Stimulated activated CD8-positive, alpha-beta memory T cell treated with anti-CD3 and anti-CD28 coated beads, Interleukin-4, amount 100 ng/mL, for 1 hour (primary cell): Measurements from ENCODE around the gene BRSK1.
A peak's percentile ranks its signal among the peaks of the same experiment; 100 is the strongest.

ENCODE experiments used
- DNase-seq, 2 donors: peaks; one replicate each; pipeline ENCODE4 v3.0.0-alpha.2; 2020; ENCODE audit warnings: low read depth in 2 of 2, low spot score in 1 of 2

Gene BRSK1

GRCh38 chr19:55253842-55254624 lies 29.8 kb upstream of the BRSK1 start:
- DNase-seq = no peak

GRCh38 chr19:55254625-55254977 lies 29.2 kb upstream of the BRSK1 start:
- no peak for DNase-seq

DNA sequence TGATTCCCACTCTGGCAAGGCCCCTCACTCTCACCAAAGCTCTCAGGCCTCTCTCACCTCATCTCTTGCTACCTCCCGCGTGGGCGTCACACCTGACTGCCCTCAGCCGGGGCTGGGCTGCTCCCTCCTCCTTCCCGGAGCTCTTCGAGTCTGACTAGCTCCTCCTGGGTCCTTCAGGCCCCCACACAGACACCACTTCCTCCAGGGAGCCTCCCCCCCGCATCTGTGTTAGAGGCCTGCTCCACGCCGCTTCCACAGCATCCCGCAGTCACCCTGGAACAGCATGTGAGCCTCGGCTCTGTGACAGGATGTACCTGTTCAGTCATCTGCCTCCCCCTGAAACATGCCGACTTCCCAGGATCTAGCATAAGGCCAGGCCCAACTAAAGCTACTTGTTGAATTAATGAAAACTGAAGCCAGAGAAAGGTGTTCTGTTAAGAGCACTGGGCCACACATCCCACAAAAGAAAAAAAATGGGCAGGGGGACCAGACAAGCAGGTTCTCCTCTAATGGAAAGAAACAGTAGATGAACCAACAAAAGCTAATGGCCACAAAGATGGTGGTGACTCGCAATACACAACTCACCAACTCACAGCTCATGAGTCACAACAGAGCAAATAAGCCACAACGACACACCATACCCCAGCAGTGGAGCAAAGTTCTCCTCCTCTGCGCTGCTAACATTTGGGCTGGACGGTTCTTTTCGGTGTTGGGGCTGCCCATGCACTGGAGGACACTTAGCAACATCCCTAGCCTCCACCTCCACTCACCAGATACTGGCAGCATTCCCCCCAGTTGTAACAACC lies 28.0 kb upstream of the BRSK1 start:
- DNase-seq = no peak

DNA sequence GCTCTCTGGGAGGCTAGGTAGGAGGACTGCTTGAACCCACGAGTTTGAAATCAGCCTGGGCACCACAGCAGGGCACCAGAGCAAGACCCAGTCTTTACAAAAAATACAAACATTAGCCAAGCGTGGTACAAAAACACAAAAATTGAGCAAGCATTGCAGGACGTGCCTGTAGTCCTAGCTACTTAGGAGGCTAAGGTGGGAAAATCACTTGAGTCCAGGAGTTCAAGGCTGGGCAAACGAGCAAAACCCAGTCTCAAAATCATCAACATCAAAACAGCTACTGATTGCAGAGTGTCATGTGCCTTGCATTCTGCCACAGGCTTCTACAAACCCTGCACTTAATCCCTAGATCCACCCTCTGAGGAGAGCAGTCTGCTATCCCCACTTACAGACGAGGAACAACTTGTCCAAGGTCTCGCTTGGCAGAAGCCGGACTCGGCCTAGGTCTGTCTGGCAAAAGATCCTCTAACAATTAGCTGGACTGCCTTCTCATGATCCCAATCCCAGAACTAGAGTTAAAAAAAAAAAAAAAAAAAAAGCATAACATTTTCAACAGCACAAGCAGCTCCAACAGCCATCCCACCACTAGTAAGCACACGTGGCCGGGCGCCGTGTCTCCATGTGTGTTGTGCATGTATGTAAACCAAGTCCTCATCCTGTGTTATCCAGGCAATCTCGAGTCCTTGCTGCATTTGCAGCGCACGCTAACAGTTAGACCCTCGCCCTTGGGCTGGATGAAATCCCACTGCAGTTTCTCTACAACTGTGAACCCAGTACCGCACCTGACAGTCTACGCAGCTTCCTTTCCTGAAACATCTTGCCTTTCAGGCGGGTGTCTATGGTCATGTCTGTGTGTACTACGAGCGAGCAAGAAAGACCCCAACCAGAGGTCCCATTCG lies 27.0 kb upstream of the BRSK1 start:
- no peak for DNase-seq

- no peak for DNase-seq
Observed at GRCh38 chr19:55257461-55258420, 26.1 kb upstream of the BRSK1 start.

- DNase-seq = no peak
Observed at GRCh38 chr19:55258476-55258827, 25.3 kb upstream of the BRSK1 start.

DNA sequence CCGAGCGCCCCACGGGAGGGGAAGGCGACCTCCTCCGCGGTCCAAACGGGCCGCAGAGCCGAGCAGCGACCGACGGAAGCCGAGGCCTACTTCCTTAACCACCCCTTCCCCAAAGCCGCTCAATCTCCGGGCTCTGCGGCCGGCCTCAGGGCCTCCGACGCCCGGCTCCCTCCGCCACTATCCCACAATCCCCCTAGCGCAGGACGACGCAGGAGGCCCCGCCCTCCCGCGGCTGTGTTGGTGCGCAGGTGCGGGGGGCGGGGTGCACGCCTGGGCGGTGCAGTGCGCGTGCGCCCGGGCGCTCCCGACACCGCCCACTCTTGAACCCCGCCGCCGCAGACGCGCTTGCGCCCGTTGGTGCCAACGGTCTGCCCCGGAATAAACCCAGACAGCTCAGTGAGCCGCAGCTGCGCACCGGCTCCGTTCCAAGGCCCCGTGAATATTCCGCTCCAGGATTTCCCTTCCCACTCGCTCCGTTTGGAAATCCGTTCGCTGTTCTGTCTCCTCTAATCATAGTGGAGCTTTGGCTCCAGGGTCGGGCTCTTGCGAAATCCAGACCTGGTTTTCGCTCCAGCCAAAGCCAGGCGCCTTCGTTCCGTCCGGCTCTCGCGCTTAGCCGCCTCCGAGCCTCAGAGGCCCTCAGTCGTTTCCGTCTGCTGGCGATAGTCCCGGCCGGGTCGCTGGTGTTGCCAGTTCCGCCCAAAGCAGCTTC lies 24.8 kb upstream of the BRSK1 start, which contains the start of gene PPP6R1:
Gene PPP6R1 (minus strand): TSS at position 190 of the 712 bp plus-strand sequence. CDS start 11,914 bp downstream, outside the sequence.
- peak; percentile 84 for DNase-seq

- DNase-seq = no peak
Observed at GRCh38 chr19:55259540-55260210, 24.1 kb upstream of the BRSK1 start.

- no peak for DNase-seq
Observed at GRCh38 chr19:55261671-55262126, 22.1 kb upstream of the BRSK1 start.

DNA sequence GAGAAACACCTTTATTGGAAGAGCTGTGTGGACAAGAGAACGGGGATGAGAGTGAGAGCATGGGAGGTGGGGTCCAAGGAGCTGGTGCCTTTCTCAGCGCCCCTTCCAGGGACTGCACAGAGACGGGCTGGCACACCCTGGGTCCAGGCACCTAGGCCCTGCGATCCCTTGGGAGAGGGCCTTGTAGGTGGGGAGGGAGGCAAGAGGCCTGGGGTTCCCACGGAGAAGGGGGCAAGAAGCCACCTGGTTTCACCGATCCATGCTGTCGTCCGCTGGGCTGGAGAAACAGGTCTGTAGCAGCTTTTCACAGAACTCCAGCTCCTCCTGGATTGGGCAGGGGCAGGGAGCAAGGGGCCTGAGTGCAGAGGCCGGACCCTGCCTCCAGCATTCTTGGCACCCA lies 21.4 kb upstream of the BRSK1 start:
- DNase-seq = no peak

GRCh38 chr19:55264531-55264930 lies 19.3 kb upstream of the BRSK1 start:
- DNase-seq = no peak

GRCh38 chr19:55265173-55265572 lies 18.6 kb upstream of the BRSK1 start:
- DNase-seq = no peak

- no peak for DNase-seq
Observed at GRCh38 chr19:55265723-55266386, 17.9 kb upstream of the BRSK1 start.

DNA sequence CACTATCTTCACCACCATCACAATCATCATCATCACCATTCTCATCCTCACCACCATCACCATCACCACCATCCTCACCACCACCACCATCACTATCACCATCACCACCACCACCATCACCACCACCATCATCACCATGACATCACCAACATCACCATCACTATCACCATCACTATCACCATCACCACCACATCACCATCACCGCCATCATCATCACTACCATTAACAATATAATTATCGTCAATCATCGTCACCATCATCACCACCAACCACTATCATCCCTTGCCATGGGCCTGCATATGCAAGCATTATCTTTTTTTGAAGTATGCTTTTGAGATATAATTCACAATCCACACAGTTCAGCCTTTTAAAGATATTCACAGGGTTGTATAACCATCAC lies 17.4 kb upstream of the BRSK1 start:
- no peak for DNase-seq

DNA sequence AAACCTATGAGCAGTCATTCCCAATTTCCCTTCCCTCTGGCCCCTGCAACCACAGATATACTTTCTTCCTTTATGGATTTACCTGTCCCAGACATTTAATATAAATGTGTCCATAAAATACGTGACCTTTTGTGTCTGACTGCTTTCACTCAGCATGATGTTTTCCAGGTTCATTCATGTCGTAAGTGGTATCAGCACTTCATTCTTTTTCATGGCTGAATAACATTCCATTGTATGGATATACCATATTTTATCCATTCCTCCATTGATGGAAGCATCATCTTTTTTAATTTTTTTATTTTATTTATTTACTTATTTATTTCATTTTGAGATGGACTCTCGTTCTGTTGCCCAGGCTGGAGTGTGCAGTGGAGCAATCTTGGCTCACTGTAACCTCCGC lies 17.0 kb upstream of the BRSK1 start:
- DNase-seq = no peak

DNA sequence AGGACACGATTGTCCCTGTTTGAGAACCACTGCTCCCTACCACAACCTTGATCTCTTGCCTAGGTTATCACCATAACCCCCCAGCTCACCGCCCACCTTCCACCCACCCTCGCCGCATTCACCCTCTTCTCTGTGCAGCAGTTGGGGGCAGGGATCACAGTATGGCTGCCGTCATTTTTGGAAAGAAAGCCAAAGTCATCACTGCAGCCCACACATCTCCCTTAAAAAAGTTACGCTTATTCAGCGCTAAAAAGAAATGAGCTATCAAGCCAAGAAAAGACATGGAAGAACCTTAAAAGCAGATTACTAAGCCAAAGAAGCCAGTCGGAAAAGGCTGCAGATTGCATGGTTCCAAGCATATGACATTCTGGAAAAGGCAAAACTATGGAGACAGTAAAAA lies 14.5 kb upstream of the BRSK1 start:
- no peak for DNase-seq

GRCh38 chr19:55270172-55270942 lies 13.4 kb upstream of the BRSK1 start:
- no peak for DNase-seq

DNA sequence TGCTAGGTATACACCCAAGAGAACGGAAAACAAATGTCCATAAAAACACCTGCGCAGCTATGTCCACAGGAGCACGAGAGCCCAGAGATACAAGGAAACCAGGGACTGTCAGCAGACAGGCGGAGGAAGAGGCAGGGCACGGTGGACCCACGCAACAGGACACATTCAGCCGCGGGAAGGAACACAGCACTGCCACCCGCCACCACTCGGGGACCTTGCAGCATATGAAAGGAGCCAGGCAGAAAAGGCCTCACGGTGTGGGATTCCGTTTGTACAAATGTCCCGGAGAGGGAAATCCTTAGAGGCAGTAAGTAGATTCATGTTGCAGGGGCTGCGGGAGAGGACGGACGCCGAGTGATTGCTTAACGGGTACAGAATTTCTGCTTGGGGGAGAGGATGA lies 11.7 kb upstream of the BRSK1 start:
- DNase-seq = no peak
